Epithelial cell of esophagus (primary cell): Measurements from ENCODE around the gene CITED1.

ENCODE experiments used
- DNase-seq: peaks from one replicate; pipeline ENCODE4 v3.0.0; 2010; ENCODE audit warnings: low read depth
- H3K4me3 ChIP-seq: 2 replicates; pipeline ENCODE4 v1.5.1; 2011; ENCODE audit warnings: mild to moderate bottlenecking, low read length, control low read depth
- CTCF ChIP-seq: IDR thresholded peaks from 2 replicates; pipeline ENCODE4 v1.5.1; 2011; ENCODE audit warnings: low read depth, mild to moderate bottlenecking, low read length, control low read depth, inconsistent platforms; ENCODE audit not compliant: insufficient read depth; ENCODE audit errors: missing control alignments

Gene CITED1

GRCh38 chrX:72316408-72317110, 10.8 kb upstream of the CITED1 start:
- H3K4me3 ChIP-seq: no peak overlapping the region
- TF ChIP-seq CTCF: no peak
- no peak for DNase-seq

GRCh38 chrX:72314881-72315280, 9.2 kb upstream of the CITED1 start:
- no peak overlapping the region for H3K4me3 ChIP-seq
- no peak for DNase-seq
- no peak for TF ChIP-seq CTCF

- H3K4me3 ChIP-seq: no peak overlapping the region
- no peak for DNase-seq
- TF ChIP-seq CTCF: no peak
Observed at GRCh38 chrX:72313707-72314641, 8.3 kb upstream of the CITED1 start.

- TF ChIP-seq CTCF: no peak
- no peak overlapping the region for H3K4me3 ChIP-seq
- peak; percentile 62 for DNase-seq
Observed at GRCh38 chrX:72312311-72312940, 6.7 kb upstream of the CITED1 start.

GRCh38 chrX:72309297-72310071, 3.8 kb upstream of the CITED1 start:
- DNase-seq: no peak
- peak overlapping the region; percentile 26 for H3K4me3 ChIP-seq
- no peak for TF ChIP-seq CTCF

GRCh38 chrX:72308566-72309296, 3.0 kb upstream of the CITED1 start:
- TF ChIP-seq CTCF: no peak
- peak; percentile 72 for DNase-seq
- peak overlapping the region; percentile 26 for H3K4me3 ChIP-seq
